ENCODE measurements around the gene ALDH8A1. TPM values are rescaled to one million over a fixed set of nuclear protein-coding genes. Genes with fewer than 3 reads are reported as not detected.

The ALDH8A1 gene
- total RNA-seq, 2 donors from 2014 or later = 0.53 to 0.64 TPM

GRCh38 chr6:134979142-134979541 is 29.2 kb upstream of the ALDH8A1 start:
- H3K9ac ChIP-seq (ENCODE audit: low read depth in 2 of 2, low read length in 2 of 2) = no peak overlapping the region
- H3K27me3 ChIP-seq = no peaks in the 10 kb centered on the region
- H3K36me3 ChIP-seq = no peaks in the 10 kb centered on the region
- intact Hi-C loops (cut with DNase I) = no loop called here
- H3K27ac ChIP-seq = no peak overlapping the region
- TF ChIP-seq, protein P1, sequence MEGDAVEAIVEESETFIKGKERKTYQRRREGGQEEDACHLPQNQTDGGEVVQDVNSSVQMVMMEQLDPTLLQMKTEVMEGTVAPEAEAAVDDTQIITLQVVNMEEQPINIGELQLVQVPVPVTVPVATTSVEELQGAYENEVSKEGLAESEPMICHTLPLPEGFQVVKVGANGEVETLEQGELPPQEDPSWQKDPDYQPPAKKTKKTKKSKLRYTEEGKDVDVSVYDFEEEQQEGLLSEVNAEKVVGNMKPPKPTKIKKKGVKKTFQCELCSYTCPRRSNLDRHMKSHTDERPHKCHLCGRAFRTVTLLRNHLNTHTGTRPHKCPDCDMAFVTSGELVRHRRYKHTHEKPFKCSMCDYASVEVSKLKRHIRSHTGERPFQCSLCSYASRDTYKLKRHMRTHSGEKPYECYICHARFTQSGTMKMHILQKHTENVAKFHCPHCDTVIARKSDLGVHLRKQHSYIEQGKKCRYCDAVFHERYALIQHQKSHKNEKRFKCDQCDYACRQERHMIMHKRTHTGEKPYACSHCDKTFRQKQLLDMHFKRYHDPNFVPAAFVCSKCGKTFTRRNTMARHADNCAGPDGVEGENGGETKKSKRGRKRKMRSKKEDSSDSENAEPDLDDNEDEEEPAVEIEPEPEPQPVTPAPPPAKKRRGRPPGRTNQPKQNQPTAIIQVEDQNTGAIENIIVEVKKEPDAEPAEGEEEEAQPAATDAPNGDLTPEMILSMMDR (IDR thresholded peaks at IDR 0.05) = no peak
- H3K9me3 ChIP-seq = no peaks in the 10 kb centered on the region
- H3K4me3 ChIP-seq = no peak overlapping the region
- no peaks in the 10 kb centered on the region for H3K4me1 ChIP-seq
- DNase-seq = no peak

GRCh38 chr6:134974370-134974769 is 24.5 kb upstream of the ALDH8A1 start:
- Histone ChIP-seq H3K27me3 (no peaks in the 10 kb centered on the region), H3K36me3 (no peaks in the 10 kb centered on the region), H3K27ac (no peak overlapping the region), H3K4me3 (no peak overlapping the region), H3K4me1 (no peaks in the 10 kb centered on the region), H3K9me3 (no peaks in the 10 kb centered on the region), H3K9ac (ENCODE audit: low read depth in 2 of 2, low read length in 2 of 2) (no peak overlapping the region)
- TF ChIP-seq, protein P1 (IDR thresholded peaks at IDR 0.05) = no peak
- no peak for DNase-seq
- intact Hi-C loops (cut with DNase I) = no loop called here

DNA sequence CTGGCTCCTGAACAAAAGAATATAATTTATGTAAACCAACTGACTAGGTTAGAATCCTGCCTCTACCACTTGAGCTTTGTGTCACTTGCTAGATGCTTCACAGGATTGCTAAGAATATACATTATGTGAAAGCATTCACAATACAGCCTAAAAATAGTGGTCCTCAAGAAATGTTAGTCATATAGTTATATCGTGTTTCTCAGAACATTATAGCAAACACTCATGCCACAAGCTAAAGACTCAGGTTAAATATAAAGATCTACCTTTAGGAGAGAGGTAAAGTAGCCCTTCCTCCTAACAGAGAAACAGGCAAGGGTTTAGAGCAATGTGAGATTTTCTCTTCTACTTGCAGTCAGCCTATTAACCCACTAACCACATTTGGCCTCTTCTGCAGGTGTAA is 17.8 kb upstream of the ALDH8A1 start:
- no peaks in the 10 kb centered on the region for H3K27me3 ChIP-seq
- no peaks in the 10 kb centered on the region for H3K4me1 ChIP-seq
- no peak for DNase-seq
- H3K4me3 ChIP-seq = no peak overlapping the region
- H3K9ac ChIP-seq (ENCODE audit: low read depth in 2 of 2, low read length in 2 of 2) = no peak overlapping the region
- H3K36me3 ChIP-seq = no peaks in the 10 kb centered on the region
- intact Hi-C loops (cut with DNase I) = no loop called here
- H3K27ac ChIP-seq = no peak overlapping the region
- TF ChIP-seq, protein P1 (IDR thresholded peaks at IDR 0.05) = no peak
- H3K9me3 ChIP-seq = no peaks in the 10 kb centered on the region

GRCh38 chr6:134964451-134965203 is 14.7 kb upstream of the ALDH8A1 start:
- no peak overlapping the region for H3K4me3 ChIP-seq
- no peaks in the 10 kb centered on the region for H3K4me1 ChIP-seq
- no peak for DNase-seq
- intact Hi-C loops (cut with DNase I) = no loop called here
- H3K9ac ChIP-seq (ENCODE audit: low read depth in 2 of 2, low read length in 2 of 2) = no peak overlapping the region
- no peak overlapping the region for H3K27ac ChIP-seq
- H3K9me3 ChIP-seq = no peaks in the 10 kb centered on the region
- H3K36me3 ChIP-seq = no peaks in the 10 kb centered on the region
- no peaks in the 10 kb centered on the region for H3K27me3 ChIP-seq
- TF ChIP-seq, protein P1 (IDR thresholded peaks at IDR 0.05) = no peak

DNA sequence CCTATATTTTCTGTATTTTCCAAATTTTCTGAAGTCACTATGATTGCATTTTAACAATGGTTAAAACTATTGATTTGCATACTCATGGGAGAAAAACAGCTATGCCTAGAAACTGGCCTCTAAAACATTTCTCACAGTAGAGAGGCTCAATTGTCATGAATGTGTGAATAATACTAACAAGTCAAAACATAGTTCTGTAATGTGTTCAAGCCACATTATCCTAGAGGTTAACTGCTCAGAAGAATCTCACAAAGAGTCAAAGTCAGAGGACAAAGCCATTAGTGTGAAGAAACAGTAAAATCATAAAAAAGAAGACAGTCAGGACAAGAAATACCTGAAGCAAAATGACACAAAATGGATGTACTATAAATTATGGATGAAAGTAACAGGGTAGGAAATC is 12.5 kb upstream of the ALDH8A1 start:
- TF ChIP-seq, protein P1 (IDR thresholded peaks at IDR 0.05) = no peak
- intact Hi-C loops (cut with DNase I) = no loop called here
- no peaks in the 10 kb centered on the region for H3K9me3 ChIP-seq
- no peak for DNase-seq
- no peak overlapping the region for H3K9ac ChIP-seq (ENCODE audit: low read depth in 2 of 2, low read length in 2 of 2)
- no peaks in the 10 kb centered on the region for H3K4me1 ChIP-seq
- H3K4me3 ChIP-seq = no peak overlapping the region
- no peaks in the 10 kb centered on the region for H3K27me3 ChIP-seq
- H3K36me3 ChIP-seq = no peaks in the 10 kb centered on the region
- H3K27ac ChIP-seq = no peak overlapping the region

Data from colonic mucosa (tissue), 4 donors.